ENCODE data around the gene TMEM164.

- TF ChIP-seq RAD21 (IDR thresholded peaks at IDR 0.05; ENCODE audit: low read length) = no peak
- no peak for TF ChIP-seq CTCF (conservative IDR thresholded peaks at IDR 0.05; ENCODE audit: low read depth, low read length)
- TF ChIP-seq POLR2A (IDR thresholded peaks at IDR 0.05; ENCODE audit: low read depth, low read length) = no peak
- TF ChIP-seq RCOR1 (IDR thresholded peaks at IDR 0.05; ENCODE audit: insufficient replicate concordance, low read length) = no peak
Measured at GRCh38 chrX:110013968-110014367, 11.1 kb downstream of the TMEM164 start.

Measured in IMR-90 (cell line).